Activated CD8-positive, alpha-beta memory T cell treated with anti-CD3 and anti-CD28 coated beads, Interleukin-2, amount 10 ng/mL, durations not matched to agents 7 days and 5 days (primary cell): ENCODE data around the gene BSG. TPM values are rescaled to one million over a fixed set of nuclear protein-coding genes. Genes with fewer than 3 reads are reported as not detected.

Source experiments
- ATAC-seq: fragments of 150-1000 bp; cut with Tn5 transposase; one replicate; pipeline ENCODE4 v1.10.0; 2021; ENCODE audit warnings: moderate library complexity
- CTCF ChIA-PET: fragments of 350-600 bp; sonication (Branson Sonifier 250); formaldehyde crosslinking; loops from one replicate; lab custom pipeline; 2021; ENCODE audit warnings: antibody characterized with exemption; lab: Charles Lee
- DNase-seq: peaks from one replicate; pipeline ENCODE4 v3.0.0-alpha.2; 2020
- H3K27ac Mint-ChIP-seq: one replicate; pipeline ENCODE4 v1.8.0; 2021; ENCODE audit warnings: mild to moderate bottlenecking, mixed read lengths
- H3K27me3 Mint-ChIP-seq: one replicate; pipeline ENCODE4 v1.8.0; 2021; ENCODE audit warnings: mixed read lengths
- H3K36me3 Mint-ChIP-seq: one replicate; pipeline ENCODE4 v1.8.0; 2021; ENCODE audit warnings: mild to moderate bottlenecking, mixed read lengths
- H3K4me1 Mint-ChIP-seq: one replicate; pipeline ENCODE4 v1.8.0; 2021; ENCODE audit warnings: mixed read lengths
- H3K4me3 Mint-ChIP-seq: one replicate; pipeline ENCODE4 v1.8.0; 2021; ENCODE audit warnings: mild to moderate bottlenecking, moderate library complexity, mixed read lengths
- H3K9me3 Mint-ChIP-seq: one replicate; pipeline ENCODE4 v1.8.0; 2022; ENCODE audit warnings: low read depth, mixed read lengths
- total RNA-seq, 2 experiments: library from RNA; stranded (reverse); gene quantifications; one replicate each; pipeline ENCODE4 v1.2.3, GENCODE V29; 2021

The BSG gene
- total RNA-seq, 2 experiments from 2014 or later = 206 to 225 TPM

DNA sequence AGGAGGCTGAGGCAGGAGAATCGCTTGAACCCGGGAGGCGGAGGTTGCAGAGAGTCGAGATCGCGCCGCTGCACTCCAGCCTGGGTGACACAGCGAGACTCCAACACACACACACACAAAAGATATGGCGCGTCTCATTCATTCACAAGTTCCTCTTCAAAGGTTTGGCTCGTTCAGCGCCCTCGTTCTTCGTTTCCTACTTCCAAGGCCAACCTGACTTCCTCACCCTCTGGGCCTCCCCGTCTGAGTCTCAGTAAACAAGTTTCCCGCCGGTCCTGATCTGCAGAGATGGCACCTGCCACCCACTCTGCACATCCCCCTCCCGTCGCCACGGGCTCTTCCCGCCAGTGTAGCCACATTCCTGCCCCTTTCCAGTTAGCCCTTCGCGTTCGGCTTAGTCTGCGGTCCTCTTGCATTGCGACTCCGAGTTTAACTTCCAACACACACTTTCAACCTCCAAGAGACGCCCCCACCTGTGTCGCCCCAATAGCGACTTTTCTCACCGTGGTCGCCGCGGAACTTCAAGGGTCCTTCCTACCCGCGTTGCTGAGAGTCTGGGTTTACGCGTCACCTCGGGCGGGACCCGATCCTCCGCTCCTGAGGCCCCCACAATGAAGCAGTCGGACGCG is 1.3 kb upstream of the BSG start:
- Mint-ChIP-seq H3K4me3 (peak overlapping the region; percentile 81), H3K9me3 (no peaks in the 10 kb centered on the region), H3K27ac (peak overlapping the region; percentile 87), H3K36me3 (peaks cover 4% of the 10 kb centered on the region), H3K4me1 (peaks cover 34% of the 10 kb centered on the region), H3K27me3 (no peaks in the 10 kb centered on the region)
- DNase-seq (peak; percentile 70), ATAC-seq (peak; percentile 19)
- CTCF ChIA-PET = interaction anchor here (1.0 to 2.2 kb wide), 4 partner anchors 13 to 115 kb away, joined by 3 to 7 read pairs (median 6); no protein-coding TSS in a partner anchor

DNA sequence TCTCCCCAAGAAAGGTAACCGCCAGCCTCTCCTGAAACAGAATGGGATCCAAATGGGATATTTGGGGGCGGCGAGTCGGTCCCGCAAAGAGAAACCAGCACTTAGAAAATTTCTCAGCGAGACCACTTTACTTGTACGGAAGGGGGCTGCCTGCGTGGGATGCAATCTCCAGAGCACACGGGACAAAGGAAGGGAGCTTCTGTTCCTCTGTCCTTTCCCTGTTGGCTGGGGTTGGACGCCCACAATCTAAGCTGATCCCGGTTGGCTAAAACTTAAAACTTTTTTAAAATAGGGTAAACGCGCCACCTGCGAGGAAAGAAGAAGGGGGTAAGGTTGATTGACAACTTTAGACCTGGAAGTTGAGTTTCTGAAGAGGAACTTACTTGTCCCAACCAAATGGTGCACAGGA is 826 bp upstream of the BSG start:
- DNase-seq = no peak
- H3K9me3 Mint-ChIP-seq = no peaks in the 10 kb centered on the region
- CTCF ChIA-PET = interaction anchor here (1.0 to 2.2 kb wide), 4 partner anchors 13 to 115 kb away, joined by 3 to 7 read pairs (median 6); no protein-coding TSS in a partner anchor

DNA sequence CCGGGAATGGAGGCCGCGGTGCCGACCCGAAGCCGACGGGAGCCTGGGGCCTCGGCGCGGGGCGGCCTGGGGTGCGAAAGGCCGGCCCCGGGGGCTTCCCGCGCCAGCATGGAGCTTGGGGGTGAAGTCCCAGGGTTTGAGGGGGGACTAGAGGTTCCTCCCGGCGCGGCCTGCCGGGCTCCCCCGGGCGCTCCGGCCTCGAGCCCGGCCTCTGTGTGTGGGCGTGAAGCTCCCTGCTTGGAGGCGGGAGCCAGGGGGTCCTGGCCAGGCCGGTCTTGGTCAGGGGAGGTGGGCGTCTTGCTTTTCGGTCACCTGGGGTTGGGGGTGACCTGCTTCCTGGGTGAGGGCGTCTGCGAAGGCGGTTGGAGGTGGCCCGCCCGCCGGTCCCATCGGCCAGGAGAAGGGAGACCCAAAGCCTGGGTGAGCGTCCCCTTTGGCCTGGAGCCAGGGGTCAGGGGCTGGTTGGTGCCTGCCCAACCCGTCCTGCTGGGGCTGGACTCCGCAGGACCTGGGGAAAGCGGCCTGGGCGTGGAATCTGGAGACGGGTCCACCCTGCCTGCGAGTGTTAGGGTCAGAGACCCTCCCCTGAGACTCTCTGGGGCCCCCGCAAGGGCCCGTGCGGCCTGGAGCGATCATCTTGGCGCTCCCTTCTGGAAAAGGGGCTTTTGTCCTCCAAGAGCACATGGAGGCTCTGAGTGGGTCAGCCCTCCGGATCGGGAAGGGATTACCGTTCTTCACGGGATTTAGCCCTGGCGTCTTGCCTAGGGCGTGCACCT is 535 bp downstream of the BSG start:
- no peaks in the 10 kb centered on the region for H3K27me3 Mint-ChIP-seq
- DNase-seq (peak; percentile 57), ATAC-seq (no peak)
- H3K4me3 Mint-ChIP-seq = peak overlapping the region; percentile 81
- H3K4me1 Mint-ChIP-seq = peaks cover 39% of the 10 kb centered on the region
- peak overlapping the region; percentile 85 for H3K27ac Mint-ChIP-seq
- H3K9me3 Mint-ChIP-seq = no peaks in the 10 kb centered on the region
- CTCF ChIA-PET = interaction anchor here (1.9 to 2.2 kb wide), 2 partner anchors 11 to 40 kb away, joined by 7 read pairs; no protein-coding TSS in a partner anchor
- peaks cover 3% of the 10 kb centered on the region for H3K36me3 Mint-ChIP-seq

More for the DNA sequence above, 826 bp upstream of the BSG start:
- H3K4me3 Mint-ChIP-seq = peak overlapping the region; percentile 81
- H3K4me1 Mint-ChIP-seq = peaks cover 37% of the 10 kb centered on the region
- no peaks in the 10 kb centered on the region for H3K27me3 Mint-ChIP-seq
- H3K27ac Mint-ChIP-seq = peak overlapping the region; percentile 87
- no peak for ATAC-seq
- peaks cover 4% of the 10 kb centered on the region for H3K36me3 Mint-ChIP-seq

GRCh38 chr19:573519-573825 is 1.1 kb downstream of the BSG start:
- Mint-ChIP-seq H3K27me3 (no peaks in the 10 kb centered on the region), H3K9me3 (no peaks in the 10 kb centered on the region), H3K4me1 (peaks cover 39% of the 10 kb centered on the region), H3K27ac (peak overlapping the region; percentile 77), H3K36me3 (peaks cover 3% of the 10 kb centered on the region), H3K4me3 (peak overlapping the region; percentile 81)
- DNase-seq = no peak
- no peak for ATAC-seq
- CTCF ChIA-PET = interaction anchor here (3.1 kb wide), 1 partner anchor 11 kb away, joined by 14 read pairs; no protein-coding TSS in a partner anchor

- ATAC-seq = no peak
- no peak for DNase-seq
- CTCF ChIA-PET = interaction anchor here (0.6 to 3.1 kb wide), 3 partner anchors 10 to 91 kb away, joined by 3 to 14 read pairs (median 9); no protein-coding TSS in a partner anchor
- H3K36me3 Mint-ChIP-seq = peaks cover 3% of the 10 kb centered on the region
- peaks cover 38% of the 10 kb centered on the region for H3K4me1 Mint-ChIP-seq
- H3K9me3 Mint-ChIP-seq = no peaks in the 10 kb centered on the region
- H3K4me3 Mint-ChIP-seq = peak overlapping the region; percentile 38
- no peaks in the 10 kb centered on the region for H3K27me3 Mint-ChIP-seq
- H3K27ac Mint-ChIP-seq = peak overlapping the region; percentile 28
These were observed 2.5 kb downstream of the BSG start for GRCh38 chr19:574658-575526.

GRCh38 chr19:575527-576506 is 3.4 kb downstream of the BSG start:
- Mint-ChIP-seq H3K4me3 (no peak overlapping the region), H3K36me3 (peaks cover 3% of the 10 kb centered on the region), H3K27ac (no peak overlapping the region), H3K4me1 (peaks cover 37% of the 10 kb centered on the region), H3K9me3 (no peaks in the 10 kb centered on the region), H3K27me3 (no peaks in the 10 kb centered on the region)
- ATAC-seq (no peak), DNase-seq (no peak)
- CTCF ChIA-PET = interaction anchor here (2.4 to 3.1 kb wide), 2 partner anchors 9 to 65 kb away, joined by 9 to 14 read pairs; no protein-coding TSS in a partner anchor

DNA sequence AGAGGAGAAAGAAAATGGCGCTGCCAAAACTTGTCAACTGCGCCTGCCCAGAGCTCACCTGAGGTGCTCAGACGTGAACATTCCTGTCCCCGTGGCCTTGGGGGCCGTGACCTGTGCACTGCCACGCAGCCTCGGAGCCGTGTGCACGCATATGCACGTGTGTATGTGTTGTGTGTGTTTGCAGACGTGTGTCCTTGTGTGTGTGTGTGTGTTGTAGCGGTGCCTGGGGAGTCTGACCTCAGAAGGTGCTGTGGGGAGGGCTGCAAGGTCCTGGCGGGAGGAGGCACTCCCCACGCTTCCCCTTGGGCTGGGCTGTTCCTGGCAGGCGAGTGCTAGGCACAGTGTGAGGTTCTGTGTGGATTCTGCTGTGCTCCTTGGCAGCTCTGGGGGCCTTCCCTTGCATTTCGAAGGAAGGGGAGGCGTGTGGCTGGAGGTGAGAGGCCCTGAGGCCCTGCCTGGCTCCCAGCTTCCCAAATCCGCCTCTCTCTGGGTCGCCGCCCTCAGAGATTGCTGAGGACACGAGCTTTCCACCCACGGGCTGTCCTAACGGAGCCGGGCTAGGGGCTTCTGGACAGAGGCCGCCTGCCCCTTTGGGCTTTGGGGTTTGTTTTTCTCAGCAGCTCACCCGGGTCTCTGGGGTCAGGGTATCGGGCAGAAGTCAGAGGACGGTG is 4.5 kb downstream of the BSG start:
- no peak for ATAC-seq
- H3K27ac Mint-ChIP-seq = no peak overlapping the region

DNA sequence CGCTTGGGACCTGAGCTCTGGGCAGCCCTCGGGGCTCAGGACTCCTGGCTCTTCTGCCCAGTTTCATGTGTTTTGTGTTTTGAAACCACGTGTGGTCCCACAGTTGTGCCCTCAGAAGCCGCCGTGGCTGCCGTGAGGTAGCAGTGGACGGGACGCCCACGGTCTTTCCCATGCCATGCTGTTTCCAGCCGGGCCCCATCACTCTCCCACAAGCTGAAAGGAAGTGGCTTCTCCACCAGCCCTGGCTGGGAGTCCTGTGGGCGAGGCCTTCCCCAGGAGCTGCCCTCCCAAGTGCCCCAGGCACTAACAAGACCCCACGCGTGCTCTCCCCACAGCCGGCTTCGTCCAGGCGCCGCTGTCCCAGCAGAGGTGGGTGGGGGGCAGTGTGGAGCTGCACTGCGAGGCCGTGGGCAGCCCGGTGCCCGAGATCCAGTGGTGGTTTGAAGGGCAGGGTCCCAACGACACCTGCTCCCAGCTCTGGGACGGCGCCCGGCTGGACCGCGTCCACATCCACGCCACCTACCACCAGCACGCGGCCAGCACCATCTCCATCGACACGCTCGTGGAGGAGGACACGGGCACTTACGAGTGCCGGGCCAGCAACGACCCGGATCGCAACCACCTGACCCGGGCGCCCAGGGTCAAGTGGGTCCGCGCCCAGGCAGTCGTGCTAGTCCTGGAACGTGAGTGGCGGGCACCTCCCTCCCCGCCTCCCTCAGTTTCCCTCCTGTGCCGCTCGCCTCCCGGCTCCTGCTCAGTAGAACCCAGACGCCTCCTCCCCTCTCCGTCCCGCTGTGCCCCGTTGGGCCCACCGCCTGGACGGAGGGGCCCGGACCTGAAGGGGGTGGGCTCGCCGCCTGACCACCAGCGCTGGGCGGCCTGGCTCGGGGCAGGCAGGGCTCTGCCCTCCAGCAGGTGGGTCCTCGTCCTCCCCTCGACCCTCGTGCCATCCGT is 5.3 kb downstream of the BSG start:
- Mint-ChIP-seq H3K36me3 (peaks cover 3% of the 10 kb centered on the region), H3K27ac (no peak overlapping the region), H3K27me3 (no peaks in the 10 kb centered on the region), H3K4me3 (no peak overlapping the region), H3K4me1 (peaks cover 28% of the 10 kb centered on the region), H3K9me3 (no peaks in the 10 kb centered on the region)
- CTCF ChIA-PET = no interaction called here
- ATAC-seq (no peak), DNase-seq (no peak)

More for the DNA sequence above, 4.5 kb downstream of the BSG start:
- peaks cover 30% of the 10 kb centered on the region for H3K4me1 Mint-ChIP-seq
- H3K4me3 Mint-ChIP-seq = no peak overlapping the region
- no peaks in the 10 kb centered on the region for H3K9me3 Mint-ChIP-seq
- no peak for DNase-seq
- H3K36me3 Mint-ChIP-seq = peaks cover 3% of the 10 kb centered on the region
- CTCF ChIA-PET = interaction anchor here (2.4 to 3.1 kb wide), 2 partner anchors 7 to 66 kb away, joined by 9 to 14 read pairs; no protein-coding TSS in a partner anchor
- H3K27me3 Mint-ChIP-seq = no peaks in the 10 kb centered on the region

- H3K9me3 Mint-ChIP-seq = no peaks in the 10 kb centered on the region
These were observed 6.9 kb downstream of the BSG start for GRCh38 chr19:579111-579841.

GRCh38 chr19:579842-580155 is 7.4 kb downstream of the BSG start:
- Mint-ChIP-seq H3K9me3 (no peaks in the 10 kb centered on the region), H3K4me1 (peaks cover 14% of the 10 kb centered on the region), H3K27ac (no peak overlapping the region)

More at GRCh38 chr19:579111-579841, 6.9 kb downstream of the BSG start:
- Mint-ChIP-seq H3K4me1 (peaks cover 20% of the 10 kb centered on the region), H3K27me3 (no peaks in the 10 kb centered on the region), H3K36me3 (no peaks in the 10 kb centered on the region), H3K27ac (no peak overlapping the region), H3K4me3 (no peak overlapping the region)
- DNase-seq (no peak), ATAC-seq (no peak)
- CTCF ChIA-PET = no interaction called here

More at GRCh38 chr19:579842-580155, 7.4 kb downstream of the BSG start:
- Mint-ChIP-seq H3K4me3 (no peak overlapping the region), H3K36me3 (no peaks in the 10 kb centered on the region), H3K27me3 (no peaks in the 10 kb centered on the region)
- no peak for ATAC-seq
- no peak for DNase-seq
- CTCF ChIA-PET = no interaction called here
